ENCODE measurements around the gene ZNF213.

DNA sequence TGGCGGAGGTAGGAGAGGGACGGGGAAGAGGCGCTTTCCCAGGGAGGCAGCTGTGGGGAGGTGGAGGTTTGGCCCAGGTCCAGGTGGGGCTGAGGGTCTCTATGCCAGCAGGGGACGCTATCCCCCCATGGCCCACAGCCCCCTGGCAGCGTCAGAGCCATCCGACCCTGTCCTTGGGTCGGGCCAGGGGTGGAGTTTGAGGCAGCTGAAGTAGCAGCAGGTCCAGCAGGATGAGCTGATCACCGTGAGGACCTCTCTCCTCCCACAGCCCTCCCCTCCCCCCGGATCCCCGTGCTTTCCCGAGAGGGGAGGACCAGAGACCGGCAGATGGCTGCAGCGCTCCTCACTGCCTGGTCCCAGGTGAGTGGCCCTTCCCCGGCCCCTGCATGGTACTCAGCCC lies 19.3 kb upstream of the ZNF213 start:
- TF ChIP-seq, protein P1, sequence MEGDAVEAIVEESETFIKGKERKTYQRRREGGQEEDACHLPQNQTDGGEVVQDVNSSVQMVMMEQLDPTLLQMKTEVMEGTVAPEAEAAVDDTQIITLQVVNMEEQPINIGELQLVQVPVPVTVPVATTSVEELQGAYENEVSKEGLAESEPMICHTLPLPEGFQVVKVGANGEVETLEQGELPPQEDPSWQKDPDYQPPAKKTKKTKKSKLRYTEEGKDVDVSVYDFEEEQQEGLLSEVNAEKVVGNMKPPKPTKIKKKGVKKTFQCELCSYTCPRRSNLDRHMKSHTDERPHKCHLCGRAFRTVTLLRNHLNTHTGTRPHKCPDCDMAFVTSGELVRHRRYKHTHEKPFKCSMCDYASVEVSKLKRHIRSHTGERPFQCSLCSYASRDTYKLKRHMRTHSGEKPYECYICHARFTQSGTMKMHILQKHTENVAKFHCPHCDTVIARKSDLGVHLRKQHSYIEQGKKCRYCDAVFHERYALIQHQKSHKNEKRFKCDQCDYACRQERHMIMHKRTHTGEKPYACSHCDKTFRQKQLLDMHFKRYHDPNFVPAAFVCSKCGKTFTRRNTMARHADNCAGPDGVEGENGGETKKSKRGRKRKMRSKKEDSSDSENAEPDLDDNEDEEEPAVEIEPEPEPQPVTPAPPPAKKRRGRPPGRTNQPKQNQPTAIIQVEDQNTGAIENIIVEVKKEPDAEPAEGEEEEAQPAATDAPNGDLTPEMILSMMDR (IDR thresholded peaks at IDR 0.05): no peak
- TF ChIP-seq POLR2AphosphoS5 (IDR thresholded peaks at IDR 0.05; ENCODE audit: low read depth, low read length): no peak
- TF ChIP-seq TCF7L2 (IDR thresholded peaks at IDR 0.05; ENCODE audit: low read depth, low read length): no peak
- TF ChIP-seq SIN3A (IDR thresholded peaks at IDR 0.05; ENCODE audit: borderline replicate concordance, insufficient read depth, low read depth, low read length): no peak
- TF ChIP-seq, protein P2, sequence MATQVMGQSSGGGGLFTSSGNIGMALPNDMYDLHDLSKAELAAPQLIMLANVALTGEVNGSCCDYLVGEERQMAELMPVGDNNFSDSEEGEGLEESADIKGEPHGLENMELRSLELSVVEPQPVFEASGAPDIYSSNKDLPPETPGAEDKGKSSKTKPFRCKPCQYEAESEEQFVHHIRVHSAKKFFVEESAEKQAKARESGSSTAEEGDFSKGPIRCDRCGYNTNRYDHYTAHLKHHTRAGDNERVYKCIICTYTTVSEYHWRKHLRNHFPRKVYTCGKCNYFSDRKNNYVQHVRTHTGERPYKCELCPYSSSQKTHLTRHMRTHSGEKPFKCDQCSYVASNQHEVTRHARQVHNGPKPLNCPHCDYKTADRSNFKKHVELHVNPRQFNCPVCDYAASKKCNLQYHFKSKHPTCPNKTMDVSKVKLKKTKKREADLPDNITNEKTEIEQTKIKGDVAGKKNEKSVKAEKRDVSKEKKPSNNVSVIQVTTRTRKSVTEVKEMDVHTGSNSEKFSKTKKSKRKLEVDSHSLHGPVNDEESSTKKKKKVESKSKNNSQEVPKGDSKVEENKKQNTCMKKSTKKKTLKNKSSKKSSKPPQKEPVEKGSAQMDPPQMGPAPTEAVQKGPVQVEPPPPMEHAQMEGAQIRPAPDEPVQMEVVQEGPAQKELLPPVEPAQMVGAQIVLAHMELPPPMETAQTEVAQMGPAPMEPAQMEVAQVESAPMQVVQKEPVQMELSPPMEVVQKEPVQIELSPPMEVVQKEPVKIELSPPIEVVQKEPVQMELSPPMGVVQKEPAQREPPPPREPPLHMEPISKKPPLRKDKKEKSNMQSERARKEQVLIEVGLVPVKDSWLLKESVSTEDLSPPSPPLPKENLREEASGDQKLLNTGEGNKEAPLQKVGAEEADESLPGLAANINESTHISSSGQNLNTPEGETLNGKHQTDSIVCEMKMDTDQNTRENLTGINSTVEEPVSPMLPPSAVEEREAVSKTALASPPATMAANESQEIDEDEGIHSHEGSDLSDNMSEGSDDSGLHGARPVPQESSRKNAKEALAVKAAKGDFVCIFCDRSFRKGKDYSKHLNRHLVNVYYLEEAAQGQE (IDR thresholded peaks at IDR 0.05; ENCODE audit: insufficient read depth in 1 of 2, low read depth in 2 of 2, low read length in 1 of 2): no peak

Data from Panc1 (cell line).